GM12878 (cell line): ENCODE measurements around the gene ASIP. TPM values are rescaled to one million over a fixed set of nuclear protein-coding genes. Genes with fewer than 3 reads are reported as not detected.

Experiments
- ATAC-seq: fragments of 200-7000 bp; cut with Tn5 transposase; 3 replicates; pipeline ENCODE4 v1.9.1; 2020; ENCODE audit warnings: mild to moderate bottlenecking, moderate library complexity
- BruUV-seq: library from RNA; stranded (reverse); fragments of 400-500 nt; replicated peaks from 2 replicates; lab custom pipeline; 2021; lab: Mats Ljungman, UMichigan
- CTCF ChIA-PET: fragments of 300-600 bp; sonication (Branson Sonifier 250); formaldehyde crosslinking; extraction: SDS; loops from one replicate; lab custom pipeline; 2021; ENCODE audit warnings: inconsistent platforms; lab: Yijun Ruan, JAX
- POLR2A ChIA-PET: fragments of 350-600 bp; formaldehyde crosslinking; extraction: SDS; loops from one replicate; lab custom pipeline; 2021; ENCODE audit warnings: inconsistent platforms; lab: Charles Lee
- RAD21 ChIA-PET: fragments of 300-600 bp; sonication (Branson Sonifier 250); formaldehyde crosslinking; loops from one replicate; lab custom pipeline; 2023; ENCODE audit warnings: antibody characterized with exemption; ENCODE audit not compliant: unreplicated experiment; lab: Charles Lee
- SMC1A ChIA-PET: fragments of 300-600 bp; sonication (Branson Sonifier 250); formaldehyde crosslinking; loops from one replicate; lab custom pipeline; 2023; ENCODE audit not compliant: unreplicated experiment, uncharacterized antibody; lab: Charles Lee
- DNase-seq: peaks from one replicate; pipeline ENCODE4 v3.0.0-alpha.2; 2011; ENCODE audit warnings: low read depth, low spot score
- FAIRE-seq: peaks from 3 replicates; lab custom pipeline; 2011; peaks lifted over from hg19 to GRCh38; lab: Jason Lieb, UNC
- H2AFZ ChIP-seq: 2 replicates; pipeline ENCODE4 v1.6.0; 2011; ENCODE audit warnings: low read depth, low read length, control low read depth; ENCODE audit not compliant: control insufficient read depth
- H3K27ac ChIP-seq: 2 replicates; pipeline ENCODE4 v1.5.1; 2011; ENCODE audit warnings: control low read depth; ENCODE audit not compliant: control insufficient read depth, insufficient read depth
- H3K27me3 ChIP-seq, 2 experiments: replicated peaks in 1 of 2; 2 replicates each; pipeline versions ENCODE4 v1.6.0 to v1.6.1; 2011; ENCODE audit warnings: low read length in 1 of 2; ENCODE audit not compliant: control insufficient read depth in 2 of 2, insufficient read depth in 2 of 2
- H3K36me3 ChIP-seq, 2 experiments: 2 replicates each; pipeline ENCODE4 v1.5.1; 2011; ENCODE audit warnings: low read length in 1 of 2; ENCODE audit not compliant: control insufficient read depth in 2 of 2, insufficient read depth in 2 of 2
- H3K4me1 ChIP-seq: 2 replicates; pipeline ENCODE4 v1.6.1; 2011; ENCODE audit warnings: mild to moderate bottlenecking, low read length, moderate library complexity, mixed read lengths; ENCODE audit not compliant: control insufficient read depth, insufficient read depth
- H3K4me2 ChIP-seq: 2 replicates; pipeline ENCODE4 v1.6.0; 2011; ENCODE audit warnings: control low read depth; ENCODE audit not compliant: control insufficient read depth, insufficient read depth
- H3K4me3 ChIP-seq: fragments of 200-600 bp; sonication (generic); 2 replicates; pipeline ENCODE4 v1.5.1; 2016
- H3K79me2 ChIP-seq: 2 replicates; pipeline ENCODE4 v1.6.0; 2011; ENCODE audit warnings: low read length; ENCODE audit not compliant: control insufficient read depth, insufficient read depth
- H3K9ac ChIP-seq: 2 replicates; pipeline ENCODE4 v1.8.0; 2011; ENCODE audit warnings: low read length, control low read depth, mixed read lengths; ENCODE audit not compliant: control insufficient read depth, insufficient read depth
- H3K9me3 ChIP-seq: replicated peaks from 3 replicates; pipeline ENCODE4 v1.5.1; 2011; ENCODE audit warnings: mild to moderate bottlenecking, low read length; ENCODE audit not compliant: control insufficient read depth, insufficient read depth
- H4K20me1 ChIP-seq: 2 replicates; pipeline ENCODE4 v1.6.0; 2011; ENCODE audit not compliant: control insufficient read depth, insufficient read depth
- ASH2L ChIP-seq: fragments of 300-600, 200-600 bp; sonication (generic); IDR thresholded peaks from 2 replicates; pipeline ENCODE4 v1.6.1; 2017; ENCODE audit warnings: low read depth, mild to moderate bottlenecking, borderline replicate concordance
- CEBPB ChIP-seq, 2 experiments: fragments of 150-350 bp in 1 of 2; IDR thresholded peaks; 2 replicates each; pipeline ENCODE4 v1.6.1; 2012 to 2014; ENCODE audit warnings: low read depth in 2 of 2, low read length in 2 of 2, borderline replicate concordance in 1 of 2, inconsistent platforms in 1 of 2
- CREB1 ChIP-seq: IDR thresholded peaks from 2 replicates; pipeline ENCODE4 v1.6.1; 2012; ENCODE audit warnings: low read depth, mild to moderate bottlenecking, inconsistent platforms
- PML ChIP-seq: IDR thresholded peaks from 2 replicates; pipeline ENCODE4 v1.6.1; 2012; ENCODE audit warnings: low read length, inconsistent platforms
- SUPT20H ChIP-seq: IDR thresholded peaks from 2 replicates; pipeline ENCODE4 v1.6.1; 2011; ENCODE audit warnings: low read depth, mild to moderate bottlenecking, low read length, moderate library complexity, borderline replicate concordance; ENCODE audit not compliant: control insufficient read depth
- WGBS: methylation state at CpG from one replicate; pipeline ENCODE4 v1.1.6; 2016; ENCODE audit warnings: low lambda C conversion rate; ENCODE audit not compliant: insufficient replicate concordance, insufficient coverage; ENCODE audit errors: missing lambda C conversion rate; 5-methylcytosine and 5-hydroxymethylcytosine counted together
- in situ Hi-C: fragments of 300-500 bp; cut with MboI; formaldehyde crosslinking; loops from 9 replicates; pipeline ENCODE4 v1.14.3; 2018; ENCODE audit warnings: mixed read lengths
- intact Hi-C: fragments of 100-400 bp; cut with micrococcal nuclease; formaldehyde crosslinking; loops from one replicate; pipeline ENCODE4 v1.14.2; 2022; ENCODE audit not compliant: unreplicated experiment
- polyA plus RNA-seq, 11 experiments: library from polyadenylated mRNA; depleted of rRNA in 4 of 11; unstranded in 6 of 11; stranded (reverse) in 5 of 11; fragments of >200 nt; fragmentation: Nextera tagmentation in 4 of 11; fragmentation: Illumina TruSeq in 1 of 11; extraction: Ambion mirVana in 4 of 11; extraction: Trizol in 1 of 11; gene quantifications; 1 replicate in 1 of 11; 2 replicates in 10 of 11; pipeline versions ENCODE4 v1.2.1 to v1.2.3, GENCODE V29; 2011 to 2016; ENCODE audit warnings: inconsistent platforms in 2 of 11, missing spikeins in 2 of 11, low read depth in 1 of 11
- total RNA-seq, 4 experiments: library from RNA; depleted of rRNA in 3 of 4; stranded (reverse); fragments of >200 nt in 3 of 4; fragmentation: Illumina TruSeq in 1 of 4; extraction: Trizol in 1 of 4; gene quantifications; 2 replicates each; pipeline versions ENCODE4 v1.2.1 to v1.2.3, GENCODE V29; 2013 to 2021
- TF ChIP-seq, protein P1 (sequence below): IDR thresholded peaks from 2 replicates; pipeline ENCODE4 v1.6.1; 2012; ENCODE audit warnings: low read depth, low read length, improper control_type of control experiment
- TF ChIP-seq, protein P2 (sequence below): fragments of 450-650 bp; formaldehyde crosslinking; IDR thresholded peaks from 2 replicates; pipeline ENCODE4 v1.5.0; 2022; ENCODE audit warnings: mild to moderate bottlenecking, missing genetic modification characterization
- TF ChIP-seq, protein P3 (sequence below): fragments of 150-350 bp; IDR thresholded peaks from 2 replicates; pipeline ENCODE4 v1.6.1; 2014; ENCODE audit warnings: mild to moderate bottlenecking, low read depth, low read length

Gene ASIP
- total and polyA plus RNA-seq, 10 of the 15 experiments (the other 5 are each of a cell fraction or from before 2014, with no cell fraction given), result 0.29 TPM; not detected in 9

DNA sequence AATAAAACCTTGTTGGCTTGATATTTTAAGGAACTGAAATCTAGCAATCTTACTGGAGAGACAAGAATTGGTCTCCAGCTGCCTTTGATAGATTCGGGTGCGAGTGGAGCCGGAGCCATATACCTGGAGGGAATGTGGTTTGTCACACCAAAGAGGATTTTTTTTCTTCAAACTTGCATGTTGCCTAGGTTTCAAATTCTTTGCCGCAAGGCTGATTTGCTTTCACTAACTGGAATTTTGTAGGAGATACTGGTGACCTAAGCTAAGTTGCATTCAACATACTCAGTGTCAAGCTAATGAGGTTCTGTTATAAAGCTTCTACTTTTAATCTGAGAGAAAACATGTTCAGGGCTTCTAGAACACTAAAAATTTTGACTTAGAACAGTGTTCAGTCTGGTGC, 39.7 kb upstream of the ASIP start:
- DNase-seq, result no peak
- no peak for ATAC-seq
- no peaks in the 10 kb centered on the region for H3K9me3 ChIP-seq
- RAD21 ChIA-PET, result no interaction called here
- FAIRE-seq, result no peak
- H3K4me2 ChIP-seq, result no peak overlapping the region
- TF ChIP-seq PML (no peak), CEBPB (IDR thresholded peaks at IDR 0.05; ENCODE audit: borderline replicate concordance in 1 of 2, low read depth in 2 of 2, low read length in 2 of 2) (no peak), CREB1 (no peak), ASH2L (no peak), SUPT20H (no peak)
- TF ChIP-seq, protein P1, sequence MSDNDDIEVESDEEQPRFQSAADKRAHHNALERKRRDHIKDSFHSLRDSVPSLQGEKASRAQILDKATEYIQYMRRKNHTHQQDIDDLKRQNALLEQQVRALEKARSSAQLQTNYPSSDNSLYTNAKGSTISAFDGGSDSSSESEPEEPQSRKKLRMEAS, result no peak
- TF ChIP-seq, protein P2, sequence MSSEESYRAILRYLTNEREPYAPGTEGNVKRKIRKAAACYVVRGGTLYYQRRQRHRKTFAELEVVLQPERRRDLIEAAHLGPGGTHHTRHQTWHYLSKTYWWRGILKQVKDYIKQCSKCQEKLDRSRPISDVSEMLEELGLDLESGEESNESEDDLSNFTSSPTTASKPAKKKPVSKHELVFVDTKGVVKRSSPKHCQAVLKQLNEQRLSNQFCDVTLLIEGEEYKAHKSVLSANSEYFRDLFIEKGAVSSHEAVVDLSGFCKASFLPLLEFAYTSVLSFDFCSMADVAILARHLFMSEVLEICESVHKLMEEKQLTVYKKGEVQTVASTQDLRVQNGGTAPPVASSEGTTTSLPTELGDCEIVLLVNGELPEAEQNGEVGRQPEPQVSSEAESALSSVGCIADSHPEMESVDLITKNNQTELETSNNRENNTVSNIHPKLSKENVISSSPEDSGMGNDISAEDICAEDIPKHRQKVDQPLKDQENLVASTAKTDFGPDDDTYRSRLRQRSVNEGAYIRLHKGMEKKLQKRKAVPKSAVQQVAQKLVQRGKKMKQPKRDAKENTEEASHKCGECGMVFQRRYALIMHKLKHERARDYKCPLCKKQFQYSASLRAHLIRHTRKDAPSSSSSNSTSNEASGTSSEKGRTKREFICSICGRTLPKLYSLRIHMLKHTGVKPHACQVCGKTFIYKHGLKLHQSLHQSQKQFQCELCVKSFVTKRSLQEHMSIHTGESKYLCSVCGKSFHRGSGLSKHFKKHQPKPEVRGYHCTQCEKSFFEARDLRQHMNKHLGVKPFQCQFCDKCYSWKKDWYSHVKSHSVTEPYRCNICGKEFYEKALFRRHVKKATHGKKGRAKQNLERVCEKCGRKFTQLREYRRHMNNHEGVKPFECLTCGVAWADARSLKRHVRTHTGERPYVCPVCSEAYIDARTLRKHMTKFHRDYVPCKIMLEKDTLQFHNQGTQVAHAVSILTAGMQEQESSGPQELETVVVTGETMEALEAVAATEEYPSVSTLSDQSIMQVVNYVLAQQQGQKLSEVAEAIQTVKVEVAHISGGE (CRISPR knock-in tag), result no peak
- TF ChIP-seq, protein P3, sequence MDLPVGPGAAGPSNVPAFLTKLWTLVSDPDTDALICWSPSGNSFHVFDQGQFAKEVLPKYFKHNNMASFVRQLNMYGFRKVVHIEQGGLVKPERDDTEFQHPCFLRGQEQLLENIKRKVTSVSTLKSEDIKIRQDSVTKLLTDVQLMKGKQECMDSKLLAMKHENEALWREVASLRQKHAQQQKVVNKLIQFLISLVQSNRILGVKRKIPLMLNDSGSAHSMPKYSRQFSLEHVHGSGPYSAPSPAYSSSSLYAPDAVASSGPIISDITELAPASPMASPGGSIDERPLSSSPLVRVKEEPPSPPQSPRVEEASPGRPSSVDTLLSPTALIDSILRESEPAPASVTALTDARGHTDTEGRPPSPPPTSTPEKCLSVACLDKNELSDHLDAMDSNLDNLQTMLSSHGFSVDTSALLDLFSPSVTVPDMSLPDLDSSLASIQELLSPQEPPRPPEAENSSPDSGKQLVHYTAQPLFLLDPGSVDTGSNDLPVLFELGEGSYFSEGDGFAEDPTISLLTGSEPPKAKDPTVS, result no peak
- POLR2A ChIA-PET, result interaction anchor here (0.6 kb wide), 2 partner anchors 18 to 170 kb away, joined by 3 to 4 read pairs; no protein-coding TSS in a partner anchor
- intact Hi-C loops, result no loop called here
- no peaks in the 10 kb centered on the region for H3K36me3 ChIP-seq
- no peak overlapping the region for H3K4me3 ChIP-seq
- H3K4me1 ChIP-seq, result no peaks in the 10 kb centered on the region
- no peaks in the 10 kb centered on the region for H4K20me1 ChIP-seq
- H3K27me3 ChIP-seq, result peaks cover 0 to 2% of the 10 kb centered on the region in 2 experiments; a peak in 1 of 4 replicates
- CTCF ChIA-PET, result interaction anchor here (0.7 kb wide), 1 partner anchor 250 kb away, joined by 3 read pairs; no protein-coding TSS in a partner anchor
- 82% methylated on average over 4 of the region's 4 CpGs for WGBS
- in situ Hi-C loops, result no loop called here
- no peak overlapping the region for H2AFZ ChIP-seq
- H3K9ac ChIP-seq, result no peak overlapping the region
- SMC1A ChIA-PET, result no interaction called here
- H3K27ac ChIP-seq, result no peak overlapping the region
- BruUV-seq, result no TSS peak
- no peaks in the 10 kb centered on the region for H3K79me2 ChIP-seq
